Measurements from ENCODE around the gene SDF4.

Gene SDF4

GRCh38 chr1:1231400-1232207 is at the start of gene SDF4:
SDF4 (minus strand) TSS chr1:1232001; CDS start chr1:1228772, 3,229 bp downstream.
- DNase-seq, result peak; percentile 98

GRCh38 chr1:1280782-1281481 is 49.1 kb upstream of the SDF4 start:
- no peak for DNase-seq

GRCh38 chr1:1279028-1279427 is 47.2 kb upstream of the SDF4 start:
- no peak for DNase-seq

- DNase-seq, result no peak
Measured at GRCh38 chr1:1278620-1279019, 46.8 kb upstream of the SDF4 start.

- no peak for DNase-seq
Measured at GRCh38 chr1:1275836-1276235, 44.0 kb upstream of the SDF4 start.

- DNase-seq, result no peak
Measured at GRCh38 chr1:1274931-1275431, 43.2 kb upstream of the SDF4 start.

- no peak for DNase-seq
Measured at GRCh38 chr1:1274299-1274930, 42.6 kb upstream of the SDF4 start.

GRCh38 chr1:1273512-1274298 is 41.9 kb upstream of the SDF4 start, which contains the start of gene UBE2J2:
UBE2J2 (minus strand) TSS chr1:1273854; CDS start chr1:1267992, 5,862 bp downstream.
- peak; percentile 94 for DNase-seq

- no peak for DNase-seq
Measured at GRCh38 chr1:1273209-1273511, 41.4 kb upstream of the SDF4 start.

GRCh38 chr1:1272341-1273208 is 40.8 kb upstream of the SDF4 start:
- no peak for DNase-seq

GRCh38 chr1:1270813-1271212 is 39.0 kb upstream of the SDF4 start:
- no peak for DNase-seq

- no peak for DNase-seq
Measured at GRCh38 chr1:1268284-1268682, 36.5 kb upstream of the SDF4 start.

GRCh38 chr1:1267488-1268283 is 35.9 kb upstream of the SDF4 start:
- DNase-seq, result no peak

GRCh38 chr1:1264868-1265272 is 33.1 kb upstream of the SDF4 start:
- peak; percentile 23 for DNase-seq

- no peak for DNase-seq
Measured at GRCh38 chr1:1264026-1264425, 32.2 kb upstream of the SDF4 start.

GRCh38 chr1:1262758-1263157 is 31.0 kb upstream of the SDF4 start:
- DNase-seq, result no peak

- DNase-seq, result no peak
Measured at GRCh38 chr1:1262071-1262470, 30.3 kb upstream of the SDF4 start.

- no peak for DNase-seq
Measured at GRCh38 chr1:1260843-1261560, 29.2 kb upstream of the SDF4 start.

- no peak for DNase-seq
Measured at GRCh38 chr1:1259951-1260600, 28.3 kb upstream of the SDF4 start.

GRCh38 chr1:1259540-1259939 is 27.7 kb upstream of the SDF4 start:
- no peak for DNase-seq

Measured in CD4-positive, alpha-beta T cell treated with Interleukin-12 subunit alpha and Interleukin-12 subunit beta, for 1 hour (primary cell).